ENCODE measurements around the gene HBQ1. TPM values are rescaled to one million over a fixed set of nuclear protein-coding genes. Genes with fewer than 3 reads are reported as not detected.
"Not testable (repeated sequence)": the region's sequence is repeated elsewhere in the genome, so short reads cannot be mapped to it uniquely, and the experiment has no call there.

HBQ1 gene
- total RNA-seq, 1 experiment from 2014 or later, result not detected

DNA sequence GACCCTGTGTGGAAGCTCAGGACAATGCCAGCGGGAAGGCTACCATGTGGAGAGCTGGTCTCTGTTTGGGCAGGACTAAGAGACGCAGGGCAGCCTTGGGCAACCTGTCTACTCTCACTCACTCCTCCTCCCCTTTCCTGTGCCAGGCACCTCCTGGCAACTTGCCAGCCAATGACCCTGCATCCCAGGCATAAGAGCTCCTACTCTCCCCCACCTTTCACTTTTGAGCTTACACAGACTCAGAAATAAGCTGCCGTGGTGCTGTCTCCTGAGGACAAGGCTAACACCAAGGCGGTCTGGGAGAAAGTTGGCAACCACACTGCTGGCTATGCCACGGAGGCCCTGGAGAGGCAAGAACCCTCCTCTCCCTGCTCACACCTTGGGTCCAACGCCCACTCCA is 11.8 kb upstream of the HBQ1 start:
- TF ChIP-seq, protein P1, sequence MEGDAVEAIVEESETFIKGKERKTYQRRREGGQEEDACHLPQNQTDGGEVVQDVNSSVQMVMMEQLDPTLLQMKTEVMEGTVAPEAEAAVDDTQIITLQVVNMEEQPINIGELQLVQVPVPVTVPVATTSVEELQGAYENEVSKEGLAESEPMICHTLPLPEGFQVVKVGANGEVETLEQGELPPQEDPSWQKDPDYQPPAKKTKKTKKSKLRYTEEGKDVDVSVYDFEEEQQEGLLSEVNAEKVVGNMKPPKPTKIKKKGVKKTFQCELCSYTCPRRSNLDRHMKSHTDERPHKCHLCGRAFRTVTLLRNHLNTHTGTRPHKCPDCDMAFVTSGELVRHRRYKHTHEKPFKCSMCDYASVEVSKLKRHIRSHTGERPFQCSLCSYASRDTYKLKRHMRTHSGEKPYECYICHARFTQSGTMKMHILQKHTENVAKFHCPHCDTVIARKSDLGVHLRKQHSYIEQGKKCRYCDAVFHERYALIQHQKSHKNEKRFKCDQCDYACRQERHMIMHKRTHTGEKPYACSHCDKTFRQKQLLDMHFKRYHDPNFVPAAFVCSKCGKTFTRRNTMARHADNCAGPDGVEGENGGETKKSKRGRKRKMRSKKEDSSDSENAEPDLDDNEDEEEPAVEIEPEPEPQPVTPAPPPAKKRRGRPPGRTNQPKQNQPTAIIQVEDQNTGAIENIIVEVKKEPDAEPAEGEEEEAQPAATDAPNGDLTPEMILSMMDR (IDR thresholded peaks at IDR 0.05; ENCODE audit: unreplicated experiment), result no peak
- Mint-ChIP-seq H3K9me3 (ENCODE audit: low read depth, unreplicated experiment) (no peaks in the 10 kb centered on the region), H3K4me3 (ENCODE audit: low read depth, unreplicated experiment) (no peak overlapping the region), H3K27me3 (ENCODE audit: unreplicated experiment) (peaks cover 76% of the 10 kb centered on the region), H3K36me3 (ENCODE audit: insufficient read depth, unreplicated experiment) (peaks cover 14% of the 10 kb centered on the region), H3K4me1 (ENCODE audit: low read depth, unreplicated experiment) (peaks cover 20% of the 10 kb centered on the region), H3K27ac (ENCODE audit: unreplicated experiment) (no peak overlapping the region)
- intact Hi-C loops (cut with micrococcal nuclease; ENCODE audit: unreplicated experiment), result no loop called here
- CTCF ChIA-PET, result interaction anchor here (0.8 kb wide), 1 partner anchor 9 kb away, joined by 3 read pairs; no protein-coding TSS in a partner anchor
- BruUV-seq (replicated peaks), result no TSS peak
- no peak for DNase-seq

DNA sequence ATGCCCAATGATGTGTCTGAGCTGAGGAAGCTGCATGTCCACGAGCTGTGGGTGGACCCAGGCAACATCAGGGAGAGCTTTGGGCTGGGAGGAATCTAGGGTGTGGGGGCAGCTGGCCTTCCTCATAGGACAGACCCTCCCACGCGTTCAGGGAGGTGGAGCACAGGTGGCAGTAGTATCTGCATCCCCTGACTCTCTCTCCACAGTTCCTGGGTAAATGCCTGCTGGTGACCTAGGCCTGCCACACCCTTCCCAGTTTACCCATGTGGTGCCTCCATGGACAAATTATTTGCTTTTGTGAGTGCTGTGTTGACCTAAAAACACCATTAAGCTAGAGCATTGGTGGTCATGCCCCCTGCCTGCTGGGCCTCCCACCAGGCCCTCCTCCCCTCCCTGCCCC is 11.2 kb upstream of the HBQ1 start:
- H3K27ac Mint-ChIP-seq (ENCODE audit: unreplicated experiment), result no peak overlapping the region
- H3K27me3 Mint-ChIP-seq (ENCODE audit: unreplicated experiment), result peaks cover 82% of the 10 kb centered on the region
- TF ChIP-seq, protein P1 (IDR thresholded peaks at IDR 0.05; ENCODE audit: unreplicated experiment), result no peak

DNA sequence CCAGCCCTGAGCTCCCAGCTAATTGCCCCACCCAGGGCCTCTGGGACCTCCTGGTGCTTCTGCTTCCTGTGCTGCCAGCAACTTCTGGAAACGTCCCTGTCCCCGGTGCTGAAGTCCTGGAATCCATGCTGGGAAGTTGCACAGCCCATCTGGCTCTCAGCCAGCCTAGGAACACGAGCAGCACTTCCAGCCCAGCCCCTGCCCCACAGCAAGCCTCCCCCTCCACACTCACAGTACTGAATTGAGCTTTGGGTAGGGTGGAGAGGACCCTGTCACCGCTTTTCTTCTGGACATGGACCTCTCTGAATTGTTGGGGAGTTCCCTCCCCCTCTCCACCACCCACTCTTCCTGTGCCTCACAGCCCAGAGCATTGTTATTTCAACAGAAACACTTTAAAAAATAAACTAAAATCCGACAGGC is 10.2 kb upstream of the HBQ1 start:
- Mint-ChIP-seq H3K27me3 (ENCODE audit: unreplicated experiment) (peaks cover 92% of the 10 kb centered on the region), H3K4me1 (ENCODE audit: low read depth, unreplicated experiment) (peaks cover 20% of the 10 kb centered on the region), H3K36me3 (ENCODE audit: insufficient read depth, unreplicated experiment) (peaks cover 16% of the 10 kb centered on the region)
- intact Hi-C loops (cut with micrococcal nuclease; ENCODE audit: unreplicated experiment); H3K4me3 Mint-ChIP-seq (ENCODE audit: low read depth, unreplicated experiment); CTCF ChIA-PET; BruUV-seq (replicated peaks); H3K9me3 Mint-ChIP-seq (ENCODE audit: low read depth, unreplicated experiment); H3K27ac Mint-ChIP-seq (ENCODE audit: unreplicated experiment): not testable (repeated sequence)
- peak; percentile 30 for DNase-seq

More for the DNA sequence above, 11.2 kb upstream of the HBQ1 start:
- Mint-ChIP-seq H3K9me3 (ENCODE audit: low read depth, unreplicated experiment) (no peaks in the 10 kb centered on the region), H3K4me3 (ENCODE audit: low read depth, unreplicated experiment) (no peak overlapping the region), H3K4me1 (ENCODE audit: low read depth, unreplicated experiment) (peaks cover 20% of the 10 kb centered on the region), H3K36me3 (ENCODE audit: insufficient read depth, unreplicated experiment) (peaks cover 16% of the 10 kb centered on the region)
- intact Hi-C loops (cut with micrococcal nuclease; ENCODE audit: unreplicated experiment), result no loop called here
- DNase-seq, result no peak
- BruUV-seq (replicated peaks), result no TSS peak
- CTCF ChIA-PET, result no interaction called here

DNA sequence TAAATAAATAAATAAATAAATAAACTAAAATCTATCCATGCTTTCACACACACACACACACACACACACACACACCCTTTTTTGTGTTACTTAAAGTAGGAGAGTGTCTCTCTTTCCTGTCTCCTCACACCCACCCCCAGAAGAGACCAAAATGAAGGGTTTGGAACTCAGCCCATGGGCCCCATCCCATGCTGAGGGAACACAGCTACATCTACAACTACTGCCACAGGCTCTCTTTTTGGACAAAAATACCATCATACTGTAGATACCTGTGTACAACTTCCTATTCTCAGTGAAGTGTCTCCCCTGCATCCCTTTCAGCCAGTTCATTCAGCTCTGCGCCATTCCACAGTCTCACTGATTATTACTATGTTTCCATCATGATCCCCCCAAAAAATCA is 9.5 kb upstream of the HBQ1 start:
- no TSS peak for BruUV-seq (replicated peaks)
- TF ChIP-seq, protein P1 (IDR thresholded peaks at IDR 0.05; ENCODE audit: unreplicated experiment), result no peak
- intact Hi-C loops (cut with micrococcal nuclease; ENCODE audit: unreplicated experiment), result no loop called here
- CTCF ChIA-PET, result no interaction called here
- Mint-ChIP-seq H3K9me3 (ENCODE audit: low read depth, unreplicated experiment) (no peaks in the 10 kb centered on the region), H3K4me1 (ENCODE audit: low read depth, unreplicated experiment) (peaks cover 20% of the 10 kb centered on the region), H3K27ac (ENCODE audit: unreplicated experiment) (peak overlapping the region; percentile 14), H3K36me3 (ENCODE audit: insufficient read depth, unreplicated experiment) (peaks cover 16% of the 10 kb centered on the region), H3K27me3 (ENCODE audit: unreplicated experiment) (peaks cover 92% of the 10 kb centered on the region), H3K4me3 (ENCODE audit: low read depth, unreplicated experiment) (no peak overlapping the region)
- DNase-seq, result no peak

DNA sequence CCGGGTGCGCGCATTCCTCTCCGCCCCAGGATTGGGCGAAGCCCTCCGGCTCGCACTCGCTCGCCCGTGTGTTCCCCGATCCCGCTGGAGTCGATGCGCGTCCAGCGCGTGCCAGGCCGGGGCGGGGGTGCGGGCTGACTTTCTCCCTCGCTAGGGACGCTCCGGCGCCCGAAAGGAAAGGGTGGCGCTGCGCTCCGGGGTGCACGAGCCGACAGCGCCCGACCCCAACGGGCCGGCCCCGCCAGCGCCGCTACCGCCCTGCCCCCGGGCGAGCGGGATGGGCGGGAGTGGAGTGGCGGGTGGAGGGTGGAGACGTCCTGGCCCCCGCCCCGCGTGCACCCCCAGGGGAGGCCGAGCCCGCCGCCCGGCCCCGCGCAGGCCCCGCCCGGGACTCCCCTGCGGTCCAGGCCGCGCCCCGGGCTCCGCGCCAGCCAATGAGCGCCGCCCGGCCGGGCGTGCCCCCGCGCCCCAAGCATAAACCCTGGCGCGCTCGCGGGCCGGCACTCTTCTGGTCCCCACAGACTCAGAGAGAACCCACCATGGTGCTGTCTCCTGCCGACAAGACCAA is 7.8 kb upstream of the HBQ1 start, which contains the start of gene HBA2:
Gene HBA2, plus strand, starts transcription at position 503 of the 568 bp plus-strand sequence. Its CDS starts 37 bp downstream, at position 540.
- BruUV-seq (replicated peaks); H3K27ac Mint-ChIP-seq (ENCODE audit: unreplicated experiment); H3K9me3 Mint-ChIP-seq (ENCODE audit: low read depth, unreplicated experiment); DNase-seq; CTCF ChIA-PET; intact Hi-C loops (cut with micrococcal nuclease; ENCODE audit: unreplicated experiment): not testable (repeated sequence)
- Mint-ChIP-seq H3K36me3 (ENCODE audit: insufficient read depth, unreplicated experiment) (peaks cover 16% of the 10 kb centered on the region), H3K27me3 (ENCODE audit: unreplicated experiment) (peaks cover 84% of the 10 kb centered on the region), H3K4me1 (ENCODE audit: low read depth, unreplicated experiment) (peaks cover 20% of the 10 kb centered on the region), H3K4me3 (ENCODE audit: low read depth, unreplicated experiment) (peak within 1 kb of the TSS; percentile 50)

DNA sequence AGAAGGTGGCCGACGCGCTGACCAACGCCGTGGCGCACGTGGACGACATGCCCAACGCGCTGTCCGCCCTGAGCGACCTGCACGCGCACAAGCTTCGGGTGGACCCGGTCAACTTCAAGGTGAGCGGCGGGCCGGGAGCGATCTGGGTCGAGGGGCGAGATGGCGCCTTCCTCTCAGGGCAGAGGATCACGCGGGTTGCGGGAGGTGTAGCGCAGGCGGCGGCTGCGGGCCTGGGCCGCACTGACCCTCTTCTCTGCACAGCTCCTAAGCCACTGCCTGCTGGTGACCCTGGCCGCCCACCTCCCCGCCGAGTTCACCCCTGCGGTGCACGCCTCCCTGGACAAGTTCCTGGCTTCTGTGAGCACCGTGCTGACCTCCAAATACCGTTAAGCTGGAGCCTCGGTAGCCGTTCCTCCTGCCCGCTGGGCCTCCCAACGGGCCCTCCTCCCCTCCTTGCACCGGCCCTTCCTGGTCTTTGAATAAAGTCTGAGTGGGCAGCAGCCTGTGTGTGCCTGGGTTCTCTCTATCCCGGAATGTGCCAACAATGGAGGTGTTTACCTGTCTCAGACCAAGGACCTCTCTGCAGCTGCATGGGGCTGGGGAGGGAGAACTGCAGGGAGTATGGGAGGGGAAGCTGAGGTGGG is 6.9 kb upstream of the HBQ1 start:
- H3K9me3 Mint-ChIP-seq (ENCODE audit: low read depth, unreplicated experiment); intact Hi-C loops (cut with micrococcal nuclease; ENCODE audit: unreplicated experiment); CTCF ChIA-PET; DNase-seq; H3K27ac Mint-ChIP-seq (ENCODE audit: unreplicated experiment); BruUV-seq (replicated peaks): not testable (repeated sequence)
- peaks cover 88% of the 10 kb centered on the region for H3K27me3 Mint-ChIP-seq (ENCODE audit: unreplicated experiment)
- peaks cover 19% of the 10 kb centered on the region for H3K4me1 Mint-ChIP-seq (ENCODE audit: low read depth, unreplicated experiment)
- peak overlapping the region; percentile 50 for H3K4me3 Mint-ChIP-seq (ENCODE audit: low read depth, unreplicated experiment)
- peaks cover 19% of the 10 kb centered on the region for H3K36me3 Mint-ChIP-seq (ENCODE audit: insufficient read depth, unreplicated experiment)

DNA sequence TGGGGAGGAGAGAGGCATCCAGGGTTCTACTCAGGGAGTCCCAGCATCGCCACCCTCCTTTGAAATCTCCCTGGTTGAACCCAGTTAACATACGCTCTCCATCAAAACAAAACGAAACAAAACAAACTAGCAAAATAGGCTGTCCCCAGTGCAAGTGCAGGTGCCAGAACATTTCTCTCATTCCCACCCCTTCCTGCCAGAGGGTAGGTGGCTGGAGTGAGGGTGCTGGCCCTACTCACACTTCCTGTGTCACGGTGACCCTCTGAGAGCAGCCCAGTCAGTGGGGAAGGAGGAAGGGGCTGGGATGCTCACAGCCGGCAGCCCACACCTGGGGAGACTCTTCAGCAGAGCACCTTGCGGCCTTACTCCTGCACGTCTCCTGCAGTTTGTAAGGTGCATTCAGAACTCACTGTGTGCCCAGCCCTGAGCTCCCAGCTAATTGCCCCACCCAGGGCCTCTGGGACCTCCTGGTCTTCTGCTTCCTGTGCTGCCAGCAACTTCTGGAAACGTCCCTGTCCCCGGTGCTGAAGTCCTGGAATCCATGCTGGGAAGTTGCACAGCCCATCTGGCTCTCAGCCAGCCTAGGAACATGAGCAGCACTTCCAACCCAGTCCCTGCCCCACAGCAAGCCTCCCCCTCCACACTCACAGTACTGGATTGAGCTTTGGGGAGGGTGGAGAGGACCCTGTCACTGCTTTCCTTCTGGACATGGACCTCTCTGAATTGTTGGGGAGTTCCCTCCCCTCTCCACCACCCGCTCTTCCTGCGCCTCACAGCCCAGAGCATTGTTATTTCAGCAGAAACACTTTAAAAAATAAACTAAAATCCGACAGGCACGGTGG is 6.1 kb upstream of the HBQ1 start:
- intact Hi-C loops (cut with micrococcal nuclease; ENCODE audit: unreplicated experiment), result not testable (repeated sequence)

More for the DNA sequence above, 6.1 kb upstream of the HBQ1 start:
- not testable (repeated sequence) for H3K27ac Mint-ChIP-seq (ENCODE audit: unreplicated experiment); H3K9me3 Mint-ChIP-seq (ENCODE audit: low read depth, unreplicated experiment); DNase-seq; BruUV-seq (replicated peaks)
- Mint-ChIP-seq H3K4me1 (ENCODE audit: low read depth, unreplicated experiment) (peaks cover 11% of the 10 kb centered on the region), H3K36me3 (ENCODE audit: insufficient read depth, unreplicated experiment) (peaks cover 15% of the 10 kb centered on the region), H3K27me3 (ENCODE audit: unreplicated experiment) (peaks cover 85% of the 10 kb centered on the region), H3K4me3 (ENCODE audit: low read depth, unreplicated experiment) (peak overlapping the region; percentile 50)
- CTCF ChIA-PET, result interaction anchor here (1.7 kb wide), 1 partner anchor 188 kb away, joined by 6 read pairs; no protein-coding TSS in a partner anchor
